CD4-positive, alpha-beta T cell treated with Interferon alpha-2 for 1 hour (primary cell): ENCODE results near the gene EPG5.
"Not testable (repeated sequence)": the region's sequence is repeated elsewhere in the genome, so short reads cannot be mapped to it uniquely, and the experiment has no call there.

Experiments
- DNase-seq, 2 donors: peaks; one replicate each; pipeline ENCODE4 v3.0.0-alpha.2; 2020 to 2022

Gene EPG5

DNA sequence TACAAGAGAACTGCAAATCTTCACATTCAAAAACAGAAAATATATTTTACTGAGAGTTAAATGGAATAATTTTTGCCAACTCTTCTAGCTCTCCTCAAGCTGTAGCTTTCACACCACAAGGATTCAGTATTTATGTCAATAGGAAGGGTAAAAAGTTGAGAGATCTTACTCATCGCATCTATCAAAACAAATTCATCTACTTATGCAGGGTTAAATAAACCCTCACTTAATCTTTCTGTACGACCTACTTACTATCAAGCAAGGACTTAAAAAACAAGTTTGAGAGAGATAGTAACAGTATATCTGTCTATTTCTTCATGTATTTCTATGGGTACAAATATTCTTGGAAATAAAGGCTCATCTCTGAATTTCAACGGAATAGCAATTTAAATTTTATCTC is 106.2 kb downstream of the EPG5 start:
- no peak for DNase-seq

DNA sequence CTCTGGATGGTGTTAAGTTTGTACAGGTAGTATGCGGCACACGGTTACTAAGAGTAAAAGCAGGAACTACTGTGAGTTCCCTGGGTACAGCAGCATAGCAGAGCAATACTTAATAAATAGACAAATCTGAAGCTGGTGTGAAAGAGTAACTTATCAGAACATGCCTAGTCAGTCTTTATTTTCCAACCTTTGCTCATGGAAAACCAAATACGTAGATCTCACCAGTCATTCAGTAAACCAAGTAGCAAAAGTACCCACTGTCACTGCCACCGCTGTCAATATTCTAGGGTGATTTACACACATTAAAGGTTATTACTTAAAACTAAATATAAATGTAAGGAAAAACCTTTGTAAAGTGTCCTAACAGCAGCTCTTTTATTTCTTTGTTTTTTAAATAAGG is 106.6 kb downstream of the EPG5 start:
- no peak for DNase-seq

DNA sequence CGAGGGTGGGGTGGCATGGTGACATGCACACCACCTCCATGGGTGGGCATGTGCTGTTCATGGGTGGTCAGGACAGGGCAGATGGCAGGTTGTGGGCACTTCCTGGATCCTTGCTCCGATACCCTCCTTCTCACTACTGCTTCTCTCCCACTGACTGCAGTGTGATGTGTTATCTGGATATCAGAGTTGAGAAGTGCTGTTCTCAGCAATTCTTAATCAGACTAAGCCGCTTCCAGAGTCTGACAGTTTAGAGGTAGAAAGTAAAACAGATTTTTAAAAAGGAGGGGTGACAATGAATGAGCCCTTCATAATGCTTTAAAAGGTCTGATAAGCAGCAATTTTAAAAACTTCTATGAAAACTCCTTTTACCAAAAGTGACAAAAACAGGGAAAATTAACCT is 107.8 kb downstream of the EPG5 start:
- no peak for DNase-seq

DNA sequence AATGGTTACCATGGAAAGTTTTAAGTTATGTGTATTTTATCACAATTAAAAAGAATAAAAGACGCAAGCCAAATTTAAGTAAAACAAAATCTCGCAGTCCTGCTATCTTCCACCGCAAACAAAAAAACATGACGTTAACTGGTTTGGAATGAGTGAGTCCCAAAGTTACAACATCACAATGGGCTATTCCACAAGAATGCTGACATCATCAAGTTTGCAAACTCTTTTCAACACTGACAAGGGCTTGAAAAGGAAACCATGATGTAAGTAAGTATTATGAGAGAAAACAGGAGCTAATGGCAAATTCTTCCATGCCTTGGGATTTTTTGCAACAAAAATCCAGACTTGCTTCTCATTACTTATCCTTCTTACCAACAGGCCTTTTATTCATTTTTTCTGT is 110.6 kb downstream of the EPG5 start:
- no peak for DNase-seq

DNA sequence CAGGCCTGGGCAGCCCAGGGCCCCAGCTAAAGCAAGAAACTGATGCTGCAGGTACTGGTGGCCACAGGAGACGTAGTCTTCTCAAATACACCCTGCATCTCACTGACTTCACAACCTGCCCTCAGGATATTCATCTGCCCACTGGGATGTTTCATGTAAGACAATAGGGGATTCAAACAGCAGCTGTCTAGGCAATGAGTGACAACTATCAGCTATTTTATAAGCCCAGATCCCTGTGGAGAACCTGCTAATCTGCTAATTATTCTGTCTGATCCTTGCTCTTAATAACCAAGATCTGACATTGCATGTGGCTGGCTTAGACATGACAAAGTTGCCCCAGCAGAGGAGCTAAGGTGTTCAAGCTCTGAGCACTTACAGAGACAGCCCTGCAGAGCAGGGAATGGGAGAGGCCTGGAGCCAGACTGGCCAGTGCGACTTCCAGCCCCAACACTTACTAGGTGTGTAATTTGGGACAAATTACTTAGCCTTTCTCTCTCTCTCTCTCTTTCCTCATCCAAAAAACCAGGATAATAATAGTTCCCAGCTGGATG is 113.0 kb downstream of the EPG5 start:
- DNase-seq: no peak

DNA sequence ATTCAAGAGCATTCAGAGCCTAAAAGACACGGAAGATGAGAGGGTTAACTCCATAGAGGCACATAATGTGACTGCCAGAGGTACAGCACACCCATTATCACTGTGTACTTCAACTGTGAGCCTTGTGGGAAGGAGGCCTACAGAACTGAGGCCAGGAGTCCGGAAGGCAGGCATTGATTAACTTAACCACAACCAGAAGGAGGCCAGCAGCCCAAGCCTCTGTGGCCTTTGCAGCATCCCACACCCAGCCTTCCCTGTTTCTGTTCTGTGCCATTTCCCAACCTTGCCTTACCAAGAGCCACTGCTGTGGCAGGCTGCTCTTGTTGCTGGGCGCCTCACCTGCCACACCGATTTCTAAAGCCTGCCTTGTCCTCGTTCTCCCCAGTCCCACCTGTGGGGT is 114.5 kb downstream of the EPG5 start:
- DNase-seq: no peak

DNA sequence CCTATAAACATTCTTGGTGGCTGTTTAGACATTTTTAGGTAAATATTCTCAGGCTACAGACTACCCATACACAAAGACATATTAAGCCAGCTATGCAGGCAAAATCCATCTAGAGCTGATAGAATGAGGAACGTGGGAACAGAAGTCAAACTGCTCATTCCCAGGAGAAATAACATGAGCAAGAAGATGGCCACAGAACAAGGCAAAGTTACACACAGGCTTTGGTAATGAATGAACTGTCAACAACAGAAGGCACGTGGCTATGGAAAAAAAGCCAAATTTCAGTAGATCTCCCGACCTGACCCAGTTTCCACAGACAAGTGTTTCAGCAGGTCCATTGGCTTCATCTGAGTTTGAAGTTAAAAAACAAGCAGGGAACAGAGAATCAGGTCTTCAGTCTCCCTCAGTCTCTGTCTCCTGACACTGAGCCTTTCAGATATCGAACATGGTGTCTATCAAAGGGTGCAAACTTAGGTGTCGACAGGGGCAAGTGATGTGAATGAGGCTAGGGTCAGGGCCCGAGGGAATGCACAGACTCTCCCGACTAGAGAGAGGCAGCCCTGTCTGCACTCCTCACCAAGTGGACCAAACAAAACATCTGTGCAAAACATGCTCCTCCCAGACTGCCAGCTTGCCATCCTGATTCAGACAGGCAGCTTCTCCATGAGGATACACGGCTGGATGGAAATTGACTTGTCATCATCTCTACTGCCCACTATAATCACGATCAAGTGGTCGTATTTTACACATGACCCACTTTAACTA is 115.8 kb downstream of the EPG5 start:
- no peak for DNase-seq

DNA sequence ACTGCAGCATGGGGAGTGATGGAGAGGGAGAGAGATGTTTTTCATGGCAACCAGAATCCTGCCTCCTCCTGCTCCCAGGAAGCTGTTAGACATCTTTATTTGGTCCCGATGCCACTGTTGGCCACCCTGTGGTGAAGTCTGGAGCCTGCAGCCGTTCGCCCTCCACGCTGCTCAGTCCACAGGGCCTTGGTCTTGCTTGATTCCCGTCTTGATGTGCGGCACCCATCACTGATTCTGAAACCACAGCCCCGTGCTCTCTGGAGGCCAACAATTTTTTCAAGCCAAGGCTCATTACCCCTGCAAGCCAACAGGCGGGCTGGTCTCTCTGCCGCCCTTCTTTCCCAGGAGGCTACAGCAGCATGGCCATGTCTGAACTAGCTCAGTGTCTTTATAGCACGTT is 117.1 kb downstream of the EPG5 start:
- no peak for DNase-seq

DNA sequence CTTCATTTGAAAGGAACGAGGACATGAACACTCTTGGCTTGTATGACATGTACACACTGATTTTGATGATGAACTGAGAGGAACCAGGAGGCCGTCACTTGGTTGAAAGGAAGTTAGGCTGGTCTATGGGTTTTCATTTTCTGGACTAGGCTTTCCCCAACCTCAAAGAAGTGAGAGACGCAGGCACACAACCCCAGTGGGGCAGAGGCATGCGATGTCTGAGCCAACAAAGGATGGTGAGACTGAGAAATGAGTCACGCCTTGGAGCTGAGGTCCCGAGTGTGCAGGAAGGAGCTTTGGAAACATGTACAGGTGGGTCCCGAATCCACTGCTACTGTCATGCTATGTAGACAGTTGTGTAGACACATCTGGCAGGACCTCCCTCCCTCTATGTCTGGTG is 117.6 kb downstream of the EPG5 start:
- DNase-seq: no peak

DNA sequence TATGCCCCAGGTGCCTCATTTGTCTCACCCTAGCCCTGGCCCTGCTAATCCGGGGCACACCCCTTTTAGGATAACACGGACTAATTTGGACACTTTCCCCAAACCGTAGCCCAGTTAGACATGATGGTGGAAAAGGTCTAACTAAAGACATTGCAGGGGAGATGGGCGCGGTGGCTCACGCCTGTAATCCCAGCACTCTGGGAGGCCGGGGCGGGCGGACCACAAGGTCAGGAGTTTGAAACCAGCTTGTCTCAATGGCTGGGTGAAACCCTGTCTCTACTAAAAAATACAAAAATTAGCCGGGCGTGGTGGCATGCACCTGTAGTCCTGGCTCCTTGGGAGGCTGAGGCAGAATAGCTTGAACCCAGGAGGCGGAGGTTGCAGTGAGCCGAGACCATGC is 118.5 kb downstream of the EPG5 start:
- DNase-seq: not testable (repeated sequence)

DNA sequence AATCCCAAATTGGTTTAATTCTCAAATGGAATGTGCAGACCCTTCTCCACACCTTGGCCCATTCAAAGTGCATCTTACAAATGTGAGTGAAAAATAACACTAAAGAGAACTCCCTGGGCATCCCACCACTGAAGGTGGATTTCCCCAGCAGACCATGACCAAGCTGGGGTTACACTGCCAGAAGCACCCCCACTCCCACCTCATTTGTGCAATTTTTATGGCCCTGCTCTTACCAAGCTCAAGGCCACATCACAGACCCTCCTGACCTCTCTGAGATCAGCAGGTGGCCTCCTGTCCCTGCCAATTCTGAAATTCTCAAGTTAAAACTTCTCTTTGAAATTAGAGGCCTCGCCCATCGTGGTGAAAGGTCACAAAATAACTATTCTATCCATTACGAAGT is 120.0 kb downstream of the EPG5 start:
- DNase-seq: no peak

DNA sequence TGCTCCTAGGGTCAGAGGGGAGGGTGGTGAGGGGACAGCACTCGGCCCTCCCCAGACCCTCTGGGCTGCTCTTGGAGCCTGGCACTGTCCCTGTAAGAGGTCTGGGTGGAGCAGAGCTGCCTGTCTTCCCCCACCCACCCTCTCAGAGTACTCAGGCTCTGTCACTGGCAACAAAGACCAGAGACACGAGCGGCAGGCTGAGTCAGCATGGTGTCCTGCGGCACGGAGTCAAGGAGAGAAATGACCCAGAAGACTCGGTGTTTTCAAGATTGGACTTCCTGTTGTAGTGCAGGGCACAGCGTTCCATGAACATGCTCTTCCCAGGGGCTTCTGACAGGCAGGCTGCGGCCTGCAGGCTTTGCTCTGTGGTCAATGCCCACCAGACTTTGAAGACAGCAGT is 121.7 kb downstream of the EPG5 start:
- DNase-seq: no peak

DNA sequence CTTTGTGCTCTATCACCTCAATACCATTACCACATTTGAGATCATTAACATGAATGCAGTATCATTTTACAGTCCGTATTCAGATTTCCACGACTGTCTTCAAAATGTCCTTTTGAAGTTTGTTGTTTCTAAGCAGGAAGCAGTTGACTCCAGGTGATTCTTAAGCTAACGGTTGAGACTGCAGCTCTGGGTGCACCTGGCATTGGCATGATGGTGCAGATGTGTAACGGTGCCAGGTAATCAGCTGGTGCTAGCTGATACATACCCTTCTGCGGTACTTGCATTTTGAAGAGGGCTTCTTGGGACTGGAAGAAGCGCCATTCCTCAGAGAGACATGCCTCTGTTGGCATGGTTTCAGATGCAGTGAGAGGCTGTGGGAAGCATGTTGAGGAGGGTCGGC is 122.2 kb downstream of the EPG5 start:
- DNase-seq: no peak

DNA sequence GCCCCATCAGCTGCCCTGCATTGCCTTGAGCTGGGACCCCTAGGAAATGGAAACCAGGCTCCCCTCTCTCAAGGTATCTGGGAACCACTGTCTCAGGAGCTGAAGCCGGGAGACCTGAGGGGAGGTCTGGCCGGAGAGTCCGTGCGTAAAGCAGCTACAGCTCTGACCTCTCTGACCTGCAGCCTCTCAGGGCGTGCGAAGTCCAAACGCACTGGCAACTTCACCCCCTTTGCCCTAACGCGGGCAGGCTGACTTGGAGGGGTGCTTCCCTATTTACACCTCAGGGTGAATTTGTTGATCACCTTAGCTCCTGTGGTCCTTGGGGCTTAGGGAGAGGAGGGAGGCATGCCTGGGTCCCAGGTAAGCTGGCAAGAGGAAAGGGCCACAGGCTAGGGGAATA is 124.1 kb downstream of the EPG5 start:
- DNase-seq: no peak

DNA sequence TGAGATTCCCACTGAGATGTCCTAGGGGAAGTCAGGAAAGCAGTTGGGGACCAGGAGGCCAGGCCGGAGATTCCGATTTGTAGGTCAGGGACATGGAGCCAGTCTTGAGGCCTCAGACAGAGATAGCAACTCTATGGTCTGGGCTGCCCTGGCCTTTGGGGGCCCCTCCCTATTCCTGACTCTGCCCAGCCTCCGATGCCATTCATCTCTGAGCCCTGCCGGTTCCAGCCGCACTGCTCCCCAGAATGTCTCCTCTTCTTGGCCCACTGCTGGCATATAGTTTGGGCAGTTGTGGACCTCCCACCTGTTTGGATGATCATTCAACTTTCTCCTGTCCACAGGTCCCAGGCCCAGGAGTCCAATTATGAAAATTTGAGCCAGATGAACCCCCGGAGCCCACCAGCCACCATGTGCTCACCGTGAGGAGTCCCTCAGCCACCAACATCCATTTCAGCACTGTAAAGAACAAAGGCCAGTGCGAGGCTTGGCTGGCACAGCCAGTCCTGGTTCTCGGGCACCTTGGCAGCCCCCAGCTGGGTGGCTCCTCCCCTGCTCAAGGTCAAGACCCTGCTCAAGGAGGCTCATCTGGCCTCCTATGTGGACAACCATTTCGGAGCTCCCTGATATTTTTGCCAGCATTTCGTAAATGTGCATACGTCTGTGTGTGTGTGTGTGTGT is 125.2 kb downstream of the EPG5 start:
- DNase-seq: no peak

DNA sequence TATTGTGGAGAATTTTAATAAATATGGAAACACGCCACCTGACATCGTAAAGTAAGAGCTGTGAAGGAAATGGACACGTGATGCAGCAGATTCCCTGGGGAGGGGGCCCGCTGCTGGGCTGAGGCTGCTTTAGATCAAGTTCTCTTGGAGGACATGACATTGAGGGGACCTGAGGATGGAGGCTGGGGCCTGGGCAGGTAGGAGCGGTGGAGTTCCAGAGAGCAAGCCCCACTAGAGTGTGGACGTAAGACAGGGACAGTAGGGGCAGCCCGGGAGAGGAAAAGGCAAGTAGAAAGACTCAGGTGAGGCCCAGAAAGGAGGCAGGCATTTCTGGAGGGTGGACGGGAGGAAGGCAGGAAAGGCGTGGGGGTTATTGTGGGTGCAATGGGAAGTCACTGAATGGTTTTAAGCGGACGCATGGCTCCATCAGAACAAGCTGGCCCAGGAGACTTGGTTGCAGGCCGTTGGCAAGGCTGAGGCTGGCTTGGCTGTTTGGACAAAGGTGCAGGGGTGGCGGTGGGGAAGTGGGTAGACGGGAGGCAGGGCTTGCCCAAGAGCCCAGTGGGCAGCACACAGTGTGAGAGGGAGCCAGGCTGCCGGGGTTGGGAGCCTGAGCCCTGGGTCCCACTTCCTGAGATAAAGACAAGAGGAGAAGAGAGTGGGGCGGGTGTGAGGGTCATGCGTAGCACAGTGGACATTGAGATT is 125.9 kb downstream of the EPG5 start:
- no peak for DNase-seq

DNA sequence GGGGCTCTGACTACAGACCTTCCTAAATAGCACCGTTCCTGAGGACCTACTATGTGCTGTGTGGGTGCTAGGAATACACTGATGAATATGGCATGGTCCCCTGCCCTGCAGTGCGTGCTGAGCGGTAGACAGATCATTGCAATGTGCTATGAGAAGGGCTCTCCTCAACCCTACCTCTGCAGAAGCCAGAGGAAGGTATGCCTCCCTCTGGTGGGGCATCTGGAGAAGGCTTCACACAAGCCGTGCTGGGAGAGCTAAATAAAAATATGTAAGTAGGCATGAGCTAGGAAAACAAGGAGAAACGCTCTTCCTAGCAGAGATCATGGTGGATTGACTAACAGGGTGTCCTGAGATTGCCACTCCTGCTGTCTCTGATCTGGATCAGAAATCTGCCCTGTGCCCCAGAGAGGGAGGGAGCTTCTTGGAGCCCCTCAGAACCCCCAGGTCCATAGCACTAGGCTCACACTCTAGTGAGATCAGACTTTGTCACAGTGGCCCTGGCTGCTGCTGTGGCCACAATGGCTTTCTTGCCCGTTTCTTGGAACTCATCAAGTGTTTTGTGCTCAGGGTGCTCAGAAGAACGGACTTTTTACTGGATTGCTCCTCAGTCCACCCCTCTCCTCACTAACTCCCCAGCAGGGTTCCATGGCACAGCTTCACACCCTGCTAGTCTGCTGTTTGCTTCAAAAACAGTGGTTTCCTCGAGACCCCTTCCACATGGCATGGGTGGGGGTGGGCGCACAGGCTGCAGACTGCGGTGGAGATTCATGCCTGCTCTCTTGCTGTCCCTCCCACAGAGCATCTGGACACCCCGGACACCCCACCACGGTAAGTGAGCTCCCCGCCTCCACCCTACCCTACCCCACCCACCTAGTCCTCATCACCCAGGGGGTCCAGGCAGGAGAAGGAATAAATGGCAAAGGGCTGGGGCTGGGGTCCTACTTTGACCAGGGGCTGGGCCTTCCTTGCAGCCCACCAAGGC is 127.4 kb downstream of the EPG5 start:
- DNase-seq: peak; percentile 34 to 44

DNA sequence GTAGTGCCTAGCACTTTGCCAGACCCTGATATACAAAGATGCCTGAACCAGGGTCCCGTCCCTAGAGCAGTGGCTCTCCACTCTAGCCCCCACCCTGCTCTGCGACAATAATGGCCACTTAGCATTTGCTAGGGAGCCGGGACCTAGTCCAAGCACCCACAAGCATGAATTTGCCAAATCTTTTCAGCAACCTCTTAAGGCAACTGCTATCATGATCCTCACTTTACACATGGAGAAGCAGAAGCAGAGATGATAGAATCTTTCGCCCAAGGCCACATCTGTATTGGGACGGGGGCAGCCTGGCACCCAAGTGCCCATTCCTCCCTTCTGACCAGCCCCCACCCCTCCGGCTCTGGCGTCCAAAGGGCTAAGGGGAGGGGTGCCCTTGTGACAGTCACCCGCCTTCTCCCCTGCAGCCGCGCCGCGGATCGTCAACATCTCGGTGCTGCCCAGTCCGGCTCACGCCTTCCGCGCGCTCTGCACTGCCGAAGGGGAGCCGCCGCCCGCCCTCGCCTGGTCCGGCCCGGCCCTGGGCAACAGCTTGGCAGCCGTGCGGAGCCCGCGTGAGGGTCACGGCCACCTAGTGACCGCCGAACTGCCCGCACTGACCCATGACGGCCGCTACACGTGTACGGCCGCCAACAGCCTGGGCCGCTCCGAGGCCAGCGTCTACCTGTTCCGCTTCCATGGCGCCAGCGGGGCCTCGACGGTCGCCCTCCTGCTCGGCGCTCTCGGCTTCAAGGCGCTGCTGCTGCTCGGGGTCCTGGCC is 128.6 kb downstream of the EPG5 start:
- no peak for DNase-seq

DNA sequence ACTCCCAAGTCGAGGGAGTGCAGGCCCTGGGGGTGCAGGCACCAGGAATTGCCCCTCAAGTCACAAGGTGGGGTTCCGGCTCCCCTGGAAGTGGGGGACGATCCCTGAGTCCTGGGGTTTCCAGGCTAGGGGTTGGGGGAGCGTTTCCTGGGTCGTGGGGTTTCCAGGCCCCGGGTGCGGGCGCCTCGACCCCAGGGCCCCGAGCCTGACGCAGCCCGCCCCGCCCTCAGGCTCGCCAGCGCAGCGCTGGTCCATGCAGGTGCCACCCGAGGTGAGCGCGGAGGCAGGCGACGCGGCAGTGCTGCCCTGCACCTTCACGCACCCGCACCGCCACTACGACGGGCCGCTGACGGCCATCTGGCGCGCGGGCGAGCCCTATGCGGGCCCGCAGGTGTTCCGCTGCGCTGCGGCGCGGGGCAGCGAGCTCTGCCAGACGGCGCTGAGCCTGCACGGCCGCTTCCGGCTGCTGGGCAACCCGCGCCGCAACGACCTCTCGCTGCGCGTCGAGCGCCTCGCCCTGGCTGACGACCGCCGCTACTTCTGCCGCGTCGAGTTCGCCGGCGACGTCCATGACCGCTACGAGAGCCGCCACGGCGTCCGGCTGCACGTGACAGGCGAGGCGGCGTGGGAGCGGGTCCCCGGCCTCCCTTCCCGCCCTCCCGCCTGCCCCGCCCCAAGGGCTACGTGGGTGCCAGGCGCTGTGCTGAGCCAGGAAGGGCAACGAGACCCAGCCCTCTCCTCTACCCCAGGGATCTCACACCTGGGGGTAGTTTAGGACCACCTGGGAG is 129.7 kb downstream of the EPG5 start:
- DNase-seq: peak; percentile 53 to 58

DNA sequence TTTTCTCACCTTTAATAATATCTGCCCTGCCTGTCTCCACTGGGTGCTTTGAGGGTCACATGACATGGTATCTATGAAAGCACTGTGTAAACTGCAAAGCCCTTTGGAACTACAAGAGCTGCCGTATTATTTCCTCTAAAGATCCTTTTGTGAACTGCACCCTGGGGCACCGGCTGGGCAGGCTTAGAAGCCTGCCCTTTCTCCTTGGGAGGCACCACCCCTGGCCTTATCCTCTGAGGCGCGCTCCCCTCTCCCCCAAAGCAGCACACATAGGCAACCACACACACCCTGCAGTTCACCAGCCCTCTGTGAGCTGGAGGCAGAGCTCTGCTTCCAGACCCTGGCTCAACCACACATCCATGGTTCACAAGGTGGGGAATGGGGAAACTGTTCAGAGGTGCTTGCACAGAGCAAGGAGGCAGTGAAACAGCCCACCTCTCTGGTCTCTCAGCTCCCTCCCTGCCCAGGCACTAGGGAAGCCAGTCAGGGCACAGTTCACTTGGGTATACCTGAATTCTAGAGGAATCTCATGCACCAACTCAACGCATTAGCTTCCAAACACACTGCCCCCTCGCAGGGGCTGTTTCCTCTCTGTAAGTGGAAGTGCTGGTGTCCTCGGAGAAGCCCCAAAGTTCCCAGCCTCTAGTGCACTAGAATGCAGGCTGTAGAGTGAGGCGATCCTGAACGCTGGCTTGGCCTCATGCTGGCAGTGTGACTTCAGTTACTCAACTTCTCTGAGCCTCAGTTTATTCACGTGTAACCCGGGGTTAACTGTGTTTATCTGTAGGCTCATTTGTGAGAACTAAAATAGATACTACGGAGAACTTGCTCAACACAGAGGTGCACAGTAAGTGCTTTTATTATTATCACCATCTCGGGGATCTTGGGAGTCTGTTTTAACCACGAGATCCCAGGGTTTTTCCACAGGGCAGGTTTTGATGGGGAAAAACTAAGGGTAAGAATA is 130.6 kb downstream of the EPG5 start:
- no peak for DNase-seq
